MCF 10A (cell line): Measurements from ENCODE around the gene RGCC. TPM values are rescaled to one million over a fixed set of nuclear protein-coding genes. Genes with fewer than 3 reads are reported as not detected.

ENCODE experiments used
- BruUV-seq: library from RNA; stranded (reverse); fragments of 400-500 nt; replicated peaks from 2 replicates; lab custom pipeline; 2021; lab: Mats Ljungman, UMichigan
- CTCF ChIA-PET: fragments of 300-600 bp; sonication (Branson Sonifier 250); formaldehyde crosslinking; extraction: SDS; loops from one replicate; lab custom pipeline; 2021; ENCODE audit warnings: antibody characterized with exemption, inconsistent platforms; lab: Yijun Ruan, JAX
- POLR2A ChIA-PET: fragments of 300-600, 350-650 bp; sonication (Branson Sonifier 250); formaldehyde crosslinking; extraction: SDS; loops from one replicate; lab custom pipeline; 2020; ENCODE audit warnings: antibody characterized with exemption, inconsistent platforms; lab: Yijun Ruan, JAX
- DNase-seq: peaks from one replicate; pipeline ENCODE4 v3.0.0-alpha.2; 2018; ENCODE audit not compliant: unreplicated experiment
- H3K27ac Mint-ChIP-seq: one replicate; pipeline ENCODE4 v1.8.0; 2022; ENCODE audit warnings: mild to moderate bottlenecking, low read depth, mixed read lengths; ENCODE audit not compliant: unreplicated experiment
- H3K27me3 Mint-ChIP-seq: one replicate; pipeline ENCODE4 v1.8.0; 2022; ENCODE audit warnings: mixed read lengths; ENCODE audit not compliant: insufficient read depth, unreplicated experiment
- H3K36me3 Mint-ChIP-seq: one replicate; pipeline ENCODE4 v1.8.0; 2022; ENCODE audit warnings: mild to moderate bottlenecking, moderate library complexity, mixed read lengths; ENCODE audit not compliant: insufficient read depth, unreplicated experiment
- H3K4me1 Mint-ChIP-seq: one replicate; pipeline ENCODE4 v1.8.0; 2022; ENCODE audit warnings: mixed read lengths; ENCODE audit not compliant: insufficient read depth, unreplicated experiment
- H3K4me3 Mint-ChIP-seq: one replicate; pipeline ENCODE4 v1.8.0; 2022; ENCODE audit warnings: mild to moderate bottlenecking, moderate library complexity, mixed read lengths; ENCODE audit not compliant: unreplicated experiment
- H3K9me3 Mint-ChIP-seq: one replicate; pipeline ENCODE4 v1.8.0; 2022; ENCODE audit warnings: mixed read lengths; ENCODE audit not compliant: unreplicated experiment
- intact Hi-C: fragments of 100-400 bp; cut with micrococcal nuclease; formaldehyde crosslinking; loops from 2 replicates; pipeline ENCODE4 v1.14.1; 2022
- total RNA-seq: library from RNA; stranded (reverse); gene quantifications from 2 replicates; pipeline ENCODE4 v1.2.3, GENCODE V29; 2022
- TF ChIP-seq, protein P1 (sequence below): fragments of 200-600 bp; IDR thresholded peaks from one replicate; pipeline ENCODE4 v1.8.0; 2022; ENCODE audit warnings: antibody characterized with exemption, mild to moderate bottlenecking; ENCODE audit not compliant: unreplicated experiment

The RGCC gene
- total RNA-seq, 1 experiment from 2014 or later, result 3.7 TPM

DNA sequence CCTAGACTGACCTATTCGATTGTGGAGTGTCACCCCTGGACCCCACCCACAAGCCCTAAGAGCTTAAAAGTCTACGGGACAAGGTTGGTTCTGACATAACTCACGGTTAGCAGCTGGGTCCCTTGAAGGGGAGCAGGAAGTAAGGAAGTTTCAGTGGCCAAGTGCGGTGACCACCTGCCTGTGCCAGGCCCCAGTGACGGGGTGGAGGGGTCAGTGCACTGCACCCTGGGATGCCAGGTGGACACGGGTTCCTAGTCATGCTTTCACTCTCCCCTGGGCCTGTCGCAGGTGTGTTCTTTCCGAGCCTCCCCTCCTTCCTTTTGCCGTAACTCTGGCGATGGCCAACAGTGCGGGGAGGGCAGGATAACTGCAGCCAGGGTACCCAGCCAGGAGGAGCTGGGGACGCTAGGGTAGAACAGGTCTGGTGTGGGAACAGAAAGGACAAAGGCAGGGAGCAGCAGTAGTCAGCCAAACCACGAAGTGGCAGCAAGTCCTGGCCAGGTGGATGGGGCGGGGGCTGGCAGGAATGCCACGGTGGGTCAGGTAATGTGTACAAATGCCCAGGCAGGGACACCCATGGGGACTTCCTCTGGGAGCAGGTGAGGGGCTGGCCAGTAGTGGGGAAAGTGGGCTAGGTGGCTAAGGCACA is 58.3 kb downstream of the RGCC start:
- Mint-ChIP-seq H3K4me3 (no peak overlapping the region), H3K27ac (no peak overlapping the region), H3K9me3 (no peaks in the 10 kb centered on the region), H3K27me3 (no peaks in the 10 kb centered on the region), H3K36me3 (no peaks in the 10 kb centered on the region), H3K4me1 (no peaks in the 10 kb centered on the region)
- CTCF ChIA-PET, result interaction anchor here (0.6 kb wide), 1 partner anchor 74 kb away, joined by 4 read pairs; no protein-coding TSS in a partner anchor
- intact Hi-C loops, result no loop called here
- BruUV-seq, result no TSS peak
- DNase-seq, result no peak
- TF ChIP-seq, protein P1, sequence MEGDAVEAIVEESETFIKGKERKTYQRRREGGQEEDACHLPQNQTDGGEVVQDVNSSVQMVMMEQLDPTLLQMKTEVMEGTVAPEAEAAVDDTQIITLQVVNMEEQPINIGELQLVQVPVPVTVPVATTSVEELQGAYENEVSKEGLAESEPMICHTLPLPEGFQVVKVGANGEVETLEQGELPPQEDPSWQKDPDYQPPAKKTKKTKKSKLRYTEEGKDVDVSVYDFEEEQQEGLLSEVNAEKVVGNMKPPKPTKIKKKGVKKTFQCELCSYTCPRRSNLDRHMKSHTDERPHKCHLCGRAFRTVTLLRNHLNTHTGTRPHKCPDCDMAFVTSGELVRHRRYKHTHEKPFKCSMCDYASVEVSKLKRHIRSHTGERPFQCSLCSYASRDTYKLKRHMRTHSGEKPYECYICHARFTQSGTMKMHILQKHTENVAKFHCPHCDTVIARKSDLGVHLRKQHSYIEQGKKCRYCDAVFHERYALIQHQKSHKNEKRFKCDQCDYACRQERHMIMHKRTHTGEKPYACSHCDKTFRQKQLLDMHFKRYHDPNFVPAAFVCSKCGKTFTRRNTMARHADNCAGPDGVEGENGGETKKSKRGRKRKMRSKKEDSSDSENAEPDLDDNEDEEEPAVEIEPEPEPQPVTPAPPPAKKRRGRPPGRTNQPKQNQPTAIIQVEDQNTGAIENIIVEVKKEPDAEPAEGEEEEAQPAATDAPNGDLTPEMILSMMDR, result no peak
- POLR2A ChIA-PET, result no interaction called here

DNA sequence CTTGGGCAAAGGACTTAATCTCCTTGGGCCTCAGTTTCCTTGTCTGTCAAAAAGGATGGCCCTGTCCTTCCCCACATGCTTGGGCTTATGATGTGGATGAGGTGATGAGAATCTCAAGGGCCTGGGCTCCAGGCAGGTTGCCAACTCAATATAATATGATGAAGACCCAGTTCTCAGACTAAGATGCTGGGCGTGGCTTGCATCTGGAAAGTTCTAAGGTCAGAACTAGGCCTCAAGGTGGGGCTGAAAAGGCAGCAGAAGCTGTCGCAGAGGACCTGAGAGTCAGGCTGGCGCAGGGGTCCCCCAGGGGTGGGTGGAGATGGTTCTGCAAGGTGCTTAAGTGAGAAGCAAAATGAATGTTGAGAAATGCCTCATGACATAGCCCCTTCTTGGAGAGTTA is 58.8 kb downstream of the RGCC start:
- Mint-ChIP-seq H3K4me1 (no peaks in the 10 kb centered on the region), H3K9me3 (no peaks in the 10 kb centered on the region), H3K27ac (no peak overlapping the region), H3K27me3 (no peaks in the 10 kb centered on the region), H3K4me3 (no peak overlapping the region), H3K36me3 (no peaks in the 10 kb centered on the region)
- no TSS peak for BruUV-seq
- POLR2A ChIA-PET, result no interaction called here
- CTCF ChIA-PET, result no interaction called here
- TF ChIP-seq, protein P1, result no peak
- DNase-seq, result no peak
- intact Hi-C loops, result no loop called here

DNA sequence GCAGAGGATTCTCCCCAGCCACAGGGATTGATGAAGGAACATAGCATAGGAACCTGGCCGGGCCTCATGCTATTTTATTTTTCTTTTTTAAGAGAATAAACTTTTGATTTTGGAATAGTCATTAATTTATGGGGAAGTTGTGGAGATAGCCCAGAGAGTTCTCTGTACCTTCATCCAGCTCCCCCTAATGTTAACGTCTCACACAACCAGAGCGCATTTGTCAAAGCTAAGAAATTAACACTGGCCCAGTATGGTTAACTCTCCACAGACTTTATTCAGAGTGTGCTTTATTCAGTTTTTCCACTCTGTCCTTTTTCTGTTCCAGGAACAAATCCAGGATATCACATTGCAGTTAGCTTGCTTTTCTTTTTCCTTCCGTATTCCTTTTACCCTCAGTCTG is 59.4 kb downstream of the RGCC start:
- CTCF ChIA-PET, result no interaction called here
- POLR2A ChIA-PET, result no interaction called here
- TF ChIP-seq, protein P1, result no peak

DNA sequence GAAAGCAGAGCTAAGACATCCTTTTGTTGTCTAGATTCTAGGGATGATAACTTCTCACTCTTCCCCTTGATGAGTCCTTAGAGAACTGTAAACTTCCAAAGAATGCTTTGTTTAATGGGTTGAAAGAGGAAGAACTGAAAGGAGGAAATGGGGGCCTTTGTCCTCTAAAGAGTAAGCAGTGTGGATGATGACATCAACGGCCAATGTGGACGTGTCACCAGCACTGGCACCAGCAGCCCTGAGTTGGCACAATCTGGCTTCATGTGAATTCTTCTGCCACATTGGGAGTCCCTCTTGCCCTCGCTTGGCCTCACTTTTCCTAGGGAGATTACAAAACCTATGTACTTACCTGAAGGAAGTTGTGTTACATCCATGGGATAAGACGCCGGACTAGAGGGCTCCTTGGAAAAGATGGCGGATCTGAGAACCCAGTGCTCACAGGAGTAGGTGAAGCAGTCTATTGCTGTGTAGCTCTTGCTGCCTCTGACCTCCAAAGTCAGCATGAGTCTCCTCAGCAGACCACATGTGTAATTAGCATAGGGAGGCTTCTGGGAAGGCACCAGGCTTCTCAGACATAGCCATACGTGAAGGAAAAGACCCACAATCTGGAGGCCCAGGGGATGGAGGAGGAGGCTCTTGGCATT is 62.8 kb downstream of the RGCC start:
- BruUV-seq, result no TSS peak
- ChIA-PET CTCF (no interaction called here), POLR2A (no interaction called here)
- no peaks in the 10 kb centered on the region for H3K36me3 Mint-ChIP-seq
- no peaks in the 10 kb centered on the region for H3K27me3 Mint-ChIP-seq
- H3K4me1 Mint-ChIP-seq, result no peaks in the 10 kb centered on the region
- H3K27ac Mint-ChIP-seq, result no peak overlapping the region
- intact Hi-C loops, result no loop called here
- H3K4me3 Mint-ChIP-seq, result no peak overlapping the region
- TF ChIP-seq, protein P1, result no peak
- no peaks in the 10 kb centered on the region for H3K9me3 Mint-ChIP-seq
- no peak for DNase-seq

More for the DNA sequence above, 59.4 kb downstream of the RGCC start:
- Mint-ChIP-seq H3K9me3 (no peaks in the 10 kb centered on the region), H3K4me3 (no peak overlapping the region), H3K4me1 (no peaks in the 10 kb centered on the region), H3K36me3 (no peaks in the 10 kb centered on the region), H3K27me3 (no peaks in the 10 kb centered on the region), H3K27ac (no peak overlapping the region)
- DNase-seq, result no peak
- intact Hi-C loops, result no loop called here
- BruUV-seq, result no TSS peak

Other genes with a start within 250 kb of the RGCC start
- 10.3 and 11.7 TPM in 2 replicates for gene MTRF1, start 194.0 kb upstream of the RGCC start, total RNA-seq
- gene NAA16, start 146.3 kb upstream of the RGCC start, total RNA-seq, result 13.8 and 14.2 TPM in 2 replicates